ENCODE measurements around the gene ZNF497.

The ZNF497 gene

GRCh38 chr19:58407658-58408151 is 45.2 kb upstream of the ZNF497 start (continued):
- TF ChIP-seq ZNF548 (tag by site-specific recombination; IDR thresholded peaks at IDR 0.05): no peak
- no peak for TF ChIP-seq SP3 (tag by site-specific recombination; IDR thresholded peaks at IDR 0.05)
- TF ChIP-seq TCF7L2 (IDR thresholded peaks at IDR 0.05; ENCODE audit: borderline replicate concordance, low read depth, low read length): no peak
- no peak for TF ChIP-seq ZSCAN23 (tag by site-specific recombination; IDR thresholded peaks at IDR 0.05)
- no peak for TF ChIP-seq OVOL3 (tag by site-specific recombination; IDR thresholded peaks at IDR 0.05)
- no peak for TF ChIP-seq ZNF747 (tag by site-specific recombination; IDR thresholded peaks at IDR 0.05)
- no peak for TF ChIP-seq ZFHX2 (tag by site-specific recombination; conservative IDR thresholded peaks at IDR 0.05)
- no peak for TF ChIP-seq KLF1 (tag by site-specific recombination; IDR thresholded peaks at IDR 0.05)
- TF ChIP-seq ZNF704 (tag by site-specific recombination; IDR thresholded peaks at IDR 0.05): no peak
- TF ChIP-seq ZNF24 (tag by site-specific recombination; IDR thresholded peaks at IDR 0.05): no peak
- TF ChIP-seq SCRT1 (tag by site-specific recombination; IDR thresholded peaks at IDR 0.05; ENCODE audit: borderline replicate concordance): peak; percentile 47; the same call in 1 of the 2 replicates
- TF ChIP-seq GFI1B (tag by site-specific recombination; IDR thresholded peaks at IDR 0.05): no peak
- TF ChIP-seq ZNF610 (tag by site-specific recombination; IDR thresholded peaks at IDR 0.05; ENCODE audit: borderline replicate concordance): no peak
- no peak for TF ChIP-seq ZNF394 (tag by site-specific recombination; IDR thresholded peaks at IDR 0.05; ENCODE audit: borderline replicate concordance)
- peak; percentile 48; the same call in 1 of the 2 replicates for TF ChIP-seq ZBTB48 (tag by site-specific recombination; IDR thresholded peaks at IDR 0.05)
- TF ChIP-seq GLI2 (tag by site-specific recombination; IDR thresholded peaks at IDR 0.05; ENCODE audit: borderline replicate concordance, low read depth): no peak
- 0 out of 2 replicates have a peak, but pooled peaks have one; percentile 54 for TF ChIP-seq HIC1 (tag by site-specific recombination; IDR thresholded peaks at IDR 0.05)
- TF ChIP-seq HOXD13 (CRISPR knock-in tag; IDR thresholded peaks at IDR 0.05; ENCODE audit: borderline replicate concordance): no peak
- no peak for TF ChIP-seq BCL6B (tag by site-specific recombination; IDR thresholded peaks at IDR 0.05)
- no peak for TF ChIP-seq ZNF391 (tag by site-specific recombination; IDR thresholded peaks at IDR 0.05; ENCODE audit: borderline replicate concordance, low read depth)
- TF ChIP-seq ZFP3 (tag by site-specific recombination; IDR thresholded peaks at IDR 0.05; ENCODE audit: low read depth): no peak
- TF ChIP-seq ZNF2 (tag by site-specific recombination; IDR thresholded peaks at IDR 0.05): no peak
- TF ChIP-seq ZFP41 (tag by site-specific recombination; IDR thresholded peaks at IDR 0.05; ENCODE audit: borderline replicate concordance): no peak
- peak; percentile 20; the same call in 1 of the 2 replicates for TF ChIP-seq PBX3 (CRISPR knock-in tag; IDR thresholded peaks at IDR 0.05)
- no peak for TF ChIP-seq ZBTB10 (tag by site-specific recombination; IDR thresholded peaks at IDR 0.05)
- TF ChIP-seq ZNF175 (tag by site-specific recombination; IDR thresholded peaks at IDR 0.05): no peak
- no peak for TF ChIP-seq BCL11B (tag by site-specific recombination; IDR thresholded peaks at IDR 0.05; ENCODE audit: low read depth)
- no peak for TF ChIP-seq GLIS1 (tag by site-specific recombination; IDR thresholded peaks at IDR 0.05)
- TF ChIP-seq ZNF830 (tag by site-specific recombination; IDR thresholded peaks at IDR 0.05; ENCODE audit: low read depth): no peak
- no peak for TF ChIP-seq ZNF626 (tag by site-specific recombination; IDR thresholded peaks at IDR 0.05)
- no peak for TF ChIP-seq ZNF404 (tag by site-specific recombination; IDR thresholded peaks at IDR 0.05)
- TF ChIP-seq TRIM28 (IDR thresholded peaks at IDR 0.05; ENCODE audit: borderline replicate concordance, low read length): no peak
- no peak for TF ChIP-seq ZNF112 (tag by site-specific recombination; IDR thresholded peaks at IDR 0.05)
